Glutamatergic neuron (in vitro differentiated cells): ENCODE measurements around the gene PRKAG2. TPM values are rescaled to one million over a fixed set of nuclear protein-coding genes. Genes with fewer than 3 reads are reported as not detected.

Experiments used
- DNase-seq: peaks from one replicate; pipeline ENCODE4 v3.0.0; 2022
- H3K27ac Mint-ChIP-seq: one replicate; pipeline ENCODE4 v1.8.0; 2020; ENCODE audit warnings: mild to moderate bottlenecking, mixed read lengths, inconsistent platforms; ENCODE audit not compliant: unreplicated experiment
- H3K27me3 Mint-ChIP-seq: one replicate; pipeline ENCODE4 v1.8.0; 2020; ENCODE audit warnings: mild to moderate bottlenecking, moderate library complexity, mixed read lengths, inconsistent platforms; ENCODE audit not compliant: unreplicated experiment
- H3K36me3 Mint-ChIP-seq: one replicate; pipeline ENCODE4 v1.8.0; 2020; ENCODE audit warnings: mild to moderate bottlenecking, mixed read lengths, inconsistent platforms; ENCODE audit not compliant: unreplicated experiment
- H3K4me1 Mint-ChIP-seq: one replicate; pipeline ENCODE4 v1.8.0; 2020; ENCODE audit warnings: mild to moderate bottlenecking, low read depth, mixed read lengths, inconsistent platforms; ENCODE audit not compliant: unreplicated experiment
- H3K4me3 Mint-ChIP-seq: one replicate; pipeline ENCODE4 v1.8.0; 2020; ENCODE audit warnings: mild to moderate bottlenecking, mixed read lengths, inconsistent platforms; ENCODE audit not compliant: unreplicated experiment
- H3K9me3 Mint-ChIP-seq: one replicate; pipeline ENCODE4 v1.8.0; 2020; ENCODE audit warnings: mild to moderate bottlenecking, moderate library complexity, mixed read lengths, inconsistent platforms; ENCODE audit not compliant: unreplicated experiment
- total RNA-seq: library from RNA; stranded (reverse); fragmentation: NEBNext Ultra II Directional; extraction: Animal tissue kit (Norgen Biotek cat#: 25700); gene quantifications from one replicate; pipeline ENCODE4 v1.2.1, GENCODE V29; 2021; ENCODE audit not compliant: unreplicated experiment
- TF ChIP-seq, protein P1 (sequence below): fragments of 200-600 bp; sonication (generic); IDR thresholded peaks from one replicate; pipeline ENCODE4 v1.5.0; 2021; ENCODE audit not compliant: partially characterized antibody, unreplicated experiment

Gene PRKAG2
- total RNA-seq, 1 donor from 2014 or later = 24.7 TPM

DNA sequence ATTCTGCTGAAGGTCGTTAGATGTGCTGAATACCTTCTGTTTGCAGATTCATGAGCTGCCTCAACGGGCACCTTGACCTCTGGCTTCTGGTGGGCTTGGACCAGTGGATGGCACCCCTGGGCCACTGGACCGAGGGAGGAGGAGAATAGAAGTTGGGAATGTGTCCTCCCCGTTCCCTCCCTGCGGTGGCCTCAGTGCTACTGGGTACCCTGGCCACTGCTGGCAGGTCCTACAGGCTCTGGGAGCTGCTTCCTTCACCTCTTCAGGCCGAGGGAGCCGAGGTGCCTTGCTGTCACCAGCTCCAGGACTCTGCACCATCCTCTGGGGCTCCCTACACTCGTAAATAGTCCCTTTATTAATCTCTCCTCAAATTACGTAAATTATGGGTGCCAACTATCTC is 47.1 kb upstream of the PRKAG2 start:
- Mint-ChIP-seq H3K4me1 (peaks cover 2% of the 10 kb centered on the region), H3K27me3 (peaks cover 4% of the 10 kb centered on the region), H3K9me3 (no peaks in the 10 kb centered on the region), H3K4me3 (no peak overlapping the region), H3K36me3 (no peaks in the 10 kb centered on the region), H3K27ac (no peak overlapping the region)
- TF ChIP-seq, protein P1, sequence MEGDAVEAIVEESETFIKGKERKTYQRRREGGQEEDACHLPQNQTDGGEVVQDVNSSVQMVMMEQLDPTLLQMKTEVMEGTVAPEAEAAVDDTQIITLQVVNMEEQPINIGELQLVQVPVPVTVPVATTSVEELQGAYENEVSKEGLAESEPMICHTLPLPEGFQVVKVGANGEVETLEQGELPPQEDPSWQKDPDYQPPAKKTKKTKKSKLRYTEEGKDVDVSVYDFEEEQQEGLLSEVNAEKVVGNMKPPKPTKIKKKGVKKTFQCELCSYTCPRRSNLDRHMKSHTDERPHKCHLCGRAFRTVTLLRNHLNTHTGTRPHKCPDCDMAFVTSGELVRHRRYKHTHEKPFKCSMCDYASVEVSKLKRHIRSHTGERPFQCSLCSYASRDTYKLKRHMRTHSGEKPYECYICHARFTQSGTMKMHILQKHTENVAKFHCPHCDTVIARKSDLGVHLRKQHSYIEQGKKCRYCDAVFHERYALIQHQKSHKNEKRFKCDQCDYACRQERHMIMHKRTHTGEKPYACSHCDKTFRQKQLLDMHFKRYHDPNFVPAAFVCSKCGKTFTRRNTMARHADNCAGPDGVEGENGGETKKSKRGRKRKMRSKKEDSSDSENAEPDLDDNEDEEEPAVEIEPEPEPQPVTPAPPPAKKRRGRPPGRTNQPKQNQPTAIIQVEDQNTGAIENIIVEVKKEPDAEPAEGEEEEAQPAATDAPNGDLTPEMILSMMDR = no peak
- DNase-seq = no peak

DNA sequence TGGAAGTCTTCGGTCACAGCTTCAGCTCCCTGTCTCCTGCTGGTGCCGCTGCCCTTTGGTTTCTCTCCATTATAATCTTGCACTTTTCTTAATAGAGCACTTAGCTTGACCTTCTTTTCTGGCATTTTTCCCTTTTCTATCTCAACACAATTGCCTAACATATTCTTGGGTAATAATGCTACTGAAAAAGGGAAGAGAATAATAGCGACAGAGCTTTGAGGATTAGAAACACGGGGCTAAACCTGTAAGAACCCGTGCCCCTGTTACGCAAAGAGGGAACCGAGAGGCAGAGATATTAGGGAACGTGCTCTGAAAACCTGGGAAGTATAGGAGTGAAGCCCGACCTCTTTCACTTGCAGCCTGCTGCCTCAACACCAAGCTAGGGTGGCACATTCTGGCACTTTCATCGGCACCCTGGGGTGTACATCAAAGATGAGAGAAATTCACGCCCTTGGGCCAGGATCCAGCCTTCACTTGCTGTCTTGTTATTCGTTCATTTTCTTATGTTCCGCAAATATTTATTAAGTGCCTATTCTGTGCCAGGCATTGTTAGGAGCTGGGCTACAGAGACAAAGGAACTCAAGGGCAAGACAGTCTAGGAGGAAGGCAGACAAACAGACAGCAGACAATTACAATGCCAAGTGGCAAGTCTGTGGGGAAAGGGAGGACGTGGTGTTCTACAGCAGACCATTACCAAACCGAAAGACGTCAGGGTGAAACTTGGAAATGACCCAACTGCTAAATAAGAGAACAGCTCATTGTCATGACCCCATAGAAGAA is 46.4 kb upstream of the PRKAG2 start:
- H3K9me3 Mint-ChIP-seq = peaks cover 1% of the 10 kb centered on the region
- no peaks in the 10 kb centered on the region for H3K36me3 Mint-ChIP-seq
- peaks cover 2% of the 10 kb centered on the region for H3K4me1 Mint-ChIP-seq
- H3K27me3 Mint-ChIP-seq = peaks cover 7% of the 10 kb centered on the region
- no peak for DNase-seq
- H3K27ac Mint-ChIP-seq = no peak overlapping the region
- H3K4me3 Mint-ChIP-seq = no peak overlapping the region
- TF ChIP-seq, protein P1 = no peak

GRCh38 chr7:151921451-151921850 is 44.5 kb upstream of the PRKAG2 start:
- no peak for DNase-seq
- Mint-ChIP-seq H3K9me3 (peaks cover 1% of the 10 kb centered on the region), H3K27ac (no peak overlapping the region), H3K4me1 (peaks cover 2% of the 10 kb centered on the region), H3K27me3 (peaks cover 7% of the 10 kb centered on the region), H3K36me3 (no peaks in the 10 kb centered on the region), H3K4me3 (no peak overlapping the region)
- TF ChIP-seq, protein P1 = no peak

DNA sequence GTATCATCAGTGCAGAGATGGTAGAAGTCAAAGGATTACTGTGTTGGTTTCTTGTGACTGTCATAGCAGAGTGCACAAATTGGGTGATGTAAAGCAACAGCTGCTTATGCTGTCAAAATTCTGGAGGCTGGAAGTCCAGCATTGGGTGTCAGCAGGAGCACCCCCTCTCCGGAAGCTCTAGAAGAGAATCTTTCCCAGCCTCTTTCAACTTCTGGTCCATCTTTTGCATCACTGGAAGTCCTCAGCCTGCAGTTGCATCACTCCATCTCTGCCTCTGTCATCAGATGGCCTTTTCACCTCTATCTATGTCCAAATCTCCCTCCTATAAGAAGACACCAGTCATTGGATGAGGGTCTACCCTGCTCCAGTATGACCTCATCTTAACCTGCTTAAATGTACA is 43.6 kb upstream of the PRKAG2 start:
- Mint-ChIP-seq H3K27me3 (peaks cover 7% of the 10 kb centered on the region), H3K36me3 (no peaks in the 10 kb centered on the region), H3K4me3 (no peak overlapping the region), H3K9me3 (peaks cover 1% of the 10 kb centered on the region), H3K4me1 (peaks cover under 1% of the 10 kb centered on the region), H3K27ac (no peak overlapping the region)
- TF ChIP-seq, protein P1 = no peak
- no peak for DNase-seq

- TF ChIP-seq, protein P1 = no peak
- no peak overlapping the region for H3K27ac Mint-ChIP-seq
- no peak overlapping the region for H3K4me3 Mint-ChIP-seq
- H3K4me1 Mint-ChIP-seq = no peaks in the 10 kb centered on the region
- peaks cover 7% of the 10 kb centered on the region for H3K27me3 Mint-ChIP-seq
- H3K9me3 Mint-ChIP-seq = peaks cover 1% of the 10 kb centered on the region
- H3K36me3 Mint-ChIP-seq = peaks cover 7% of the 10 kb centered on the region
- DNase-seq = no peak
Measured at GRCh38 chr7:151919595-151919994, 42.7 kb upstream of the PRKAG2 start.
